ENCODE measurements around the gene DYSF.
"Not testable (repeated sequence)": the region's sequence is repeated elsewhere in the genome, so short reads cannot be mapped to it uniquely, and the experiment has no call there.

DYSF gene

GRCh38 chr2:71453404-71454220, at the start of gene DYSF:
Gene DYSF, plus strand, starts transcription at chr2:71453561.
- no peak for DNase-seq

GRCh38 chr2:71409611-71410010, 43.8 kb upstream of the DYSF start:
- Histone ChIP-seq H3F3A (ENCODE audit: insufficient read depth, low read length) (peaks cover 19% of the 10 kb centered on the region), H3K4me2 (ENCODE audit: low read depth, low read length) (peak overlapping the region; percentile 22), H3K9ac (ENCODE audit: low read length) (peak overlapping the region; percentile 41; the same call in 1 of the 2 replicates), H3K79me2 (ENCODE audit: low read length) (no peaks in the 10 kb centered on the region), H3K9me2 (replicated peaks; ENCODE audit: insufficient read depth, low read length) (no peaks in the 10 kb centered on the region), H3K4me1 (ENCODE audit: low read length) (peaks cover 11% of the 10 kb centered on the region; the same call in 1 of the 2 replicates), H3K27me3 (replicated peaks; ENCODE audit: insufficient read depth, low read length) (no peaks in the 10 kb centered on the region), H3K27ac (ENCODE audit: low read length) (peak overlapping the region; percentile 73), H3K9me3 (replicated peaks; ENCODE audit: insufficient read depth, low read length) (no peaks in the 10 kb centered on the region), H4K20me1 (ENCODE audit: insufficient read depth, low read length) (no peaks in the 10 kb centered on the region), H3K4me3 (ENCODE audit: low read length) (0 out of 2 replicates have a peak overlapping the region, but pooled peaks have one; percentile 0), H2AFZ (ENCODE audit: low read length) (no peak overlapping the region), H3K36me3 (replicated peaks; ENCODE audit: insufficient read depth, low read length) (no peaks in the 10 kb centered on the region; the same call in 1 of the 2 replicates)
- peak; percentile 34 for DNase-seq
- TF ChIP-seq EZH2 (optimal IDR thresholded peaks at IDR 0.05; ENCODE audit: low read depth, low read length) (no peak), CTCF (IDR thresholded peaks at IDR 0.05; ENCODE audit: low read length) (no peak), EZH2phosphoT487 (IDR thresholded peaks at IDR 0.05; ENCODE audit: low read length) (no peak)

More at GRCh38 chr2:71453404-71454220, at the start of gene DYSF:
- Histone ChIP-seq H3K9me2 (replicated peaks; ENCODE audit: insufficient read depth, low read length) (no peaks in the 10 kb centered on the region), H3K4me2 (ENCODE audit: low read depth, low read length) (no peak within 1 kb of the TSS), H3K9me3 (replicated peaks; ENCODE audit: insufficient read depth, low read length) (no peaks in the 10 kb centered on the region), H4K20me1 (ENCODE audit: insufficient read depth, low read length) (no peaks in the 10 kb centered on the region), H3K79me2 (ENCODE audit: low read length) (no peaks in the 10 kb centered on the region), H3K27me3 (replicated peaks; ENCODE audit: insufficient read depth, low read length) (no peaks in the 10 kb centered on the region), H2AFZ (ENCODE audit: low read length) (no peak within 1 kb of the TSS), H3K4me3 (ENCODE audit: low read length) (no peak within 1 kb of the TSS), H3K27ac (ENCODE audit: low read length) (no peak within 1 kb of the TSS), H3K36me3 (replicated peaks; ENCODE audit: insufficient read depth, low read length) (no peaks in the 10 kb centered on the region), H3K9ac (ENCODE audit: low read length) (no peak within 1 kb of the TSS), H3K4me1 (ENCODE audit: low read length) (no peaks in the 10 kb centered on the region), H3F3A (ENCODE audit: insufficient read depth, low read length) (no peaks in the 10 kb centered on the region)
- TF ChIP-seq EZH2 (optimal IDR thresholded peaks at IDR 0.05; ENCODE audit: low read depth, low read length) (no peak), CTCF (IDR thresholded peaks at IDR 0.05; ENCODE audit: low read length) (no peak), EZH2phosphoT487 (IDR thresholded peaks at IDR 0.05; ENCODE audit: low read length) (no peak)

- Histone ChIP-seq H3K9ac (ENCODE audit: low read length) (peak overlapping the region; percentile 41; the same call in 1 of the 2 replicates), H3K9me3 (replicated peaks; ENCODE audit: insufficient read depth, low read length) (no peaks in the 10 kb centered on the region), H2AFZ (ENCODE audit: low read length) (no peak overlapping the region), H3K36me3 (replicated peaks; ENCODE audit: insufficient read depth, low read length) (no peaks in the 10 kb centered on the region; the same call in 1 of the 2 replicates), H3K27ac (ENCODE audit: low read length) (peak overlapping the region; percentile 73), H4K20me1 (ENCODE audit: insufficient read depth, low read length) (no peaks in the 10 kb centered on the region), H3K4me2 (ENCODE audit: low read depth, low read length) (peak overlapping the region; percentile 22; the same call in 1 of the 2 replicates), H3K27me3 (replicated peaks; ENCODE audit: insufficient read depth, low read length) (no peaks in the 10 kb centered on the region), H3F3A (ENCODE audit: insufficient read depth, low read length) (peaks cover 19% of the 10 kb centered on the region), H3K79me2 (ENCODE audit: low read length) (no peaks in the 10 kb centered on the region), H3K4me1 (ENCODE audit: low read length) (peaks cover 11% of the 10 kb centered on the region; the same call in 1 of the 2 replicates), H3K4me3 (ENCODE audit: low read length) (no peak overlapping the region), H3K9me2 (replicated peaks; ENCODE audit: insufficient read depth, low read length) (no peaks in the 10 kb centered on the region)
- no peak for DNase-seq
- TF ChIP-seq EZH2phosphoT487 (IDR thresholded peaks at IDR 0.05; ENCODE audit: low read length) (no peak), EZH2 (optimal IDR thresholded peaks at IDR 0.05; ENCODE audit: low read depth, low read length) (no peak), CTCF (IDR thresholded peaks at IDR 0.05; ENCODE audit: low read length) (no peak)
These were observed 42.7 kb upstream of the DYSF start for GRCh38 chr2:71410696-71411095.

GRCh38 chr2:71416866-71417265, 36.5 kb upstream of the DYSF start:
- not testable (repeated sequence) for H3K27ac ChIP-seq (ENCODE audit: low read length); H3F3A ChIP-seq (ENCODE audit: insufficient read depth, low read length); H2AFZ ChIP-seq (ENCODE audit: low read length); H3K27me3 ChIP-seq (replicated peaks; ENCODE audit: insufficient read depth, low read length); H3K79me2 ChIP-seq (ENCODE audit: low read length); H3K9me2 ChIP-seq (replicated peaks; ENCODE audit: insufficient read depth, low read length); H4K20me1 ChIP-seq (ENCODE audit: insufficient read depth, low read length); H3K36me3 ChIP-seq (replicated peaks; ENCODE audit: insufficient read depth, low read length); H3K9ac ChIP-seq (ENCODE audit: low read length); H3K9me3 ChIP-seq (replicated peaks; ENCODE audit: insufficient read depth, low read length); H3K4me2 ChIP-seq (ENCODE audit: low read depth, low read length); H3K4me3 ChIP-seq (ENCODE audit: low read length); H3K4me1 ChIP-seq (ENCODE audit: low read length); DNase-seq
